ACC112 (cell line): ENCODE data around the gene RGPD6.
"Not testable (repeated sequence)": the region's sequence is repeated elsewhere in the genome, so short reads cannot be mapped to it uniquely, and the experiment has no call there.

Source experiments
- H2AFZ ChIP-seq: fragments of 200-600 bp; sonication (generic); one replicate; pipeline ENCODE4 v1.6.0; 2017; ENCODE audit warnings: antibody characterized with exemption, low read length; ENCODE audit not compliant: unreplicated experiment
- H3K27ac ChIP-seq: fragments of 200-600 bp; sonication (generic); 2 replicates; pipeline ENCODE4 v1.5.1; 2014; ENCODE audit warnings: low read depth, mild to moderate bottlenecking, antibody characterized with exemption, low read length, moderate library complexity
- H3K27me3 ChIP-seq: fragments of 200-600 bp; sonication (generic); 2 replicates; pipeline ENCODE4 v1.6.1; 2014; ENCODE audit warnings: mild to moderate bottlenecking, antibody characterized with exemption, low read length, moderate library complexity, mixed read lengths; ENCODE audit not compliant: insufficient read depth
- H3K36me3 ChIP-seq: fragments of 200-600 bp; sonication (generic); 2 replicates; pipeline ENCODE4 v1.6.1; 2016; ENCODE audit warnings: mild to moderate bottlenecking, antibody characterized with exemption, low read length, moderate library complexity, mixed read lengths; ENCODE audit not compliant: insufficient read depth
- H3K4me1 ChIP-seq: fragments of 200-600 bp; sonication (generic); one replicate; pipeline ENCODE4 v1.6.1; 2016; ENCODE audit warnings: low read length, mixed read lengths; ENCODE audit not compliant: insufficient read depth, unreplicated experiment, control insufficient read depth
- H3K4me3 ChIP-seq: fragments of 200-600 bp; sonication (generic); 2 replicates; pipeline ENCODE4 v1.5.1; 2014; ENCODE audit warnings: mild to moderate bottlenecking, low read depth, low read length
- H3K79me2 ChIP-seq: fragments of 200-600 bp; sonication (generic); one replicate; pipeline ENCODE4 v1.6.0; 2016; ENCODE audit warnings: low read length; ENCODE audit not compliant: control insufficient read depth, unreplicated experiment, insufficient read depth

RGPD6 gene

GRCh38 chr2:110576763-110577416, at the start of gene RGPD6:
RGPD6 (minus strand) TSS chr2:110577222; CDS start chr2:110577024, 198 bp downstream.
- H3K4me1 ChIP-seq, H3K27me3 ChIP-seq, H3K36me3 ChIP-seq, H3K27ac ChIP-seq, H3K4me3 ChIP-seq, H3K79me2 ChIP-seq, H2AFZ ChIP-seq: not testable (repeated sequence)

GRCh38 chr2:110619326-110619939, 42.4 kb upstream of the RGPD6 start:
- H2AFZ ChIP-seq, H3K4me1 ChIP-seq, H3K27me3 ChIP-seq, H3K27ac ChIP-seq, H3K4me3 ChIP-seq, H3K36me3 ChIP-seq, H3K79me2 ChIP-seq: not testable (repeated sequence)

GRCh38 chr2:110613927-110614326, 36.9 kb upstream of the RGPD6 start:
- H2AFZ ChIP-seq, H3K27ac ChIP-seq, H3K4me3 ChIP-seq, H3K79me2 ChIP-seq, H3K4me1 ChIP-seq, H3K27me3 ChIP-seq, H3K36me3 ChIP-seq: not testable (repeated sequence)

- not testable (repeated sequence) for H3K36me3 ChIP-seq, H3K79me2 ChIP-seq, H3K4me1 ChIP-seq, H2AFZ ChIP-seq, H3K27ac ChIP-seq, H3K4me3 ChIP-seq, H3K27me3 ChIP-seq
These were observed 33.7 kb upstream of the RGPD6 start for GRCh38 chr2:110610613-110611250.

GRCh38 chr2:110609843-110610612, 33.0 kb upstream of the RGPD6 start:
- H2AFZ ChIP-seq, H3K4me3 ChIP-seq, H3K27ac ChIP-seq, H3K79me2 ChIP-seq, H3K36me3 ChIP-seq, H3K4me1 ChIP-seq, H3K27me3 ChIP-seq: not testable (repeated sequence)

GRCh38 chr2:110608788-110609502, 31.9 kb upstream of the RGPD6 start:
- not testable (repeated sequence) for H2AFZ ChIP-seq, H3K4me1 ChIP-seq, H3K79me2 ChIP-seq, H3K36me3 ChIP-seq, H3K4me3 ChIP-seq, H3K27ac ChIP-seq, H3K27me3 ChIP-seq

- not testable (repeated sequence) for H3K27me3 ChIP-seq, H3K4me1 ChIP-seq, H3K27ac ChIP-seq, H3K36me3 ChIP-seq, H3K4me3 ChIP-seq, H2AFZ ChIP-seq, H3K79me2 ChIP-seq
These were observed 28.0 kb upstream of the RGPD6 start for GRCh38 chr2:110605057-110605456.

GRCh38 chr2:110603917-110604591, 27.0 kb upstream of the RGPD6 start:
- not testable (repeated sequence) for H3K36me3 ChIP-seq, H3K27ac ChIP-seq, H3K27me3 ChIP-seq, H2AFZ ChIP-seq, H3K4me3 ChIP-seq, H3K4me1 ChIP-seq, H3K79me2 ChIP-seq

GRCh38 chr2:110602139-110602538, 25.1 kb upstream of the RGPD6 start:
- not testable (repeated sequence) for H2AFZ ChIP-seq, H3K79me2 ChIP-seq, H3K36me3 ChIP-seq, H3K27me3 ChIP-seq, H3K27ac ChIP-seq, H3K4me1 ChIP-seq, H3K4me3 ChIP-seq

GRCh38 chr2:110591973-110592372, 15.0 kb upstream of the RGPD6 start:
- H3K27ac ChIP-seq, H3K27me3 ChIP-seq, H3K36me3 ChIP-seq, H3K4me3 ChIP-seq, H3K79me2 ChIP-seq, H3K4me1 ChIP-seq, H2AFZ ChIP-seq: not testable (repeated sequence)
